WERI-Rb-1 (cell line): ENCODE results near the gene COL4A6.

Experiments used
- DNase-seq: peaks from one replicate; pipeline ENCODE4 v3.0.0-alpha.2; 2020
- H3K27ac ChIP-seq: fragments of 250-450 bp; sonication (Bioruptor Pico); 2 replicates; pipeline ENCODE4 v1.5.1; 2020; ENCODE audit warnings: mild to moderate bottlenecking, moderate library complexity
- H3K27me3 ChIP-seq: fragments of 250-450 bp; sonication (Bioruptor Pico); 2 replicates; pipeline ENCODE4 v1.5.1; 2021; ENCODE audit warnings: mild to moderate bottlenecking, low read depth, moderate library complexity; ENCODE audit not compliant: insufficient read depth, severe bottlenecking
- H3K36me3 ChIP-seq: fragments of 250-450 bp; sonication (Bioruptor Pico); 2 replicates; pipeline ENCODE4 v1.5.1; 2020; ENCODE audit warnings: mild to moderate bottlenecking, moderate library complexity
- H3K4me3 ChIP-seq: 2 replicates; pipeline ENCODE4 v1.5.1; 2011; ENCODE audit warnings: low read depth, mild to moderate bottlenecking, control low read depth, low read length
- H3K9me3 ChIP-seq: fragments of 250-450 bp; sonication (Bioruptor Pico); 2 replicates; pipeline ENCODE4 v1.5.1; 2021; ENCODE audit warnings: mild to moderate bottlenecking, moderate library complexity; ENCODE audit not compliant: severe bottlenecking
- TF ChIP-seq, protein P1 (sequence below): IDR thresholded peaks from 2 replicates; pipeline ENCODE4 v1.5.1; 2011; ENCODE audit warnings: low read depth, mild to moderate bottlenecking, control low read depth, inconsistent platforms, low read length

Gene COL4A6

DNA sequence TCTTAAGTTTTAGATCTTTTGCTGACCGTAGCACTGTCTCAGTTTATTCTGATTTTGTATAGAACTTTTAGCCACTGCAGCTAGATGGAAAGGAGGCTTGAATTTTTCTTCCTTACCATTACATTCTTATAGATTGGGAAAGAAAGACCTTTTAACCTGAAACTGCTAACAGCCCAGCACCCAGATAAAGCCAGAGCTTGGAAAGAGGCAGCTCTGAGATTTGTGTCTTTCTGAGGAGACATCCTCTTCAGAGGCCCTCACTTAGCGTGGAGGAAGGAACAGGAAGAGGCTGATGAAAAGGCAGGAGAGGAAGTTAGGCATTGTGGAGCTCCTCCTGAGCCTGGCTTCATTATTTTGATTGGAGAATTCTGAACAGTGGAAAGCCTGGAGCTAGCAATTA, 311.6 kb downstream of the COL4A6 start:
- Histone ChIP-seq H3K27ac (no peak overlapping the region), H3K4me3 (no peak overlapping the region), H3K27me3 (no peaks in the 10 kb centered on the region), H3K9me3 (no peaks in the 10 kb centered on the region), H3K36me3 (no peaks in the 10 kb centered on the region)
- TF ChIP-seq, protein P1, sequence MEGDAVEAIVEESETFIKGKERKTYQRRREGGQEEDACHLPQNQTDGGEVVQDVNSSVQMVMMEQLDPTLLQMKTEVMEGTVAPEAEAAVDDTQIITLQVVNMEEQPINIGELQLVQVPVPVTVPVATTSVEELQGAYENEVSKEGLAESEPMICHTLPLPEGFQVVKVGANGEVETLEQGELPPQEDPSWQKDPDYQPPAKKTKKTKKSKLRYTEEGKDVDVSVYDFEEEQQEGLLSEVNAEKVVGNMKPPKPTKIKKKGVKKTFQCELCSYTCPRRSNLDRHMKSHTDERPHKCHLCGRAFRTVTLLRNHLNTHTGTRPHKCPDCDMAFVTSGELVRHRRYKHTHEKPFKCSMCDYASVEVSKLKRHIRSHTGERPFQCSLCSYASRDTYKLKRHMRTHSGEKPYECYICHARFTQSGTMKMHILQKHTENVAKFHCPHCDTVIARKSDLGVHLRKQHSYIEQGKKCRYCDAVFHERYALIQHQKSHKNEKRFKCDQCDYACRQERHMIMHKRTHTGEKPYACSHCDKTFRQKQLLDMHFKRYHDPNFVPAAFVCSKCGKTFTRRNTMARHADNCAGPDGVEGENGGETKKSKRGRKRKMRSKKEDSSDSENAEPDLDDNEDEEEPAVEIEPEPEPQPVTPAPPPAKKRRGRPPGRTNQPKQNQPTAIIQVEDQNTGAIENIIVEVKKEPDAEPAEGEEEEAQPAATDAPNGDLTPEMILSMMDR = no peak
- no peak for DNase-seq

DNA sequence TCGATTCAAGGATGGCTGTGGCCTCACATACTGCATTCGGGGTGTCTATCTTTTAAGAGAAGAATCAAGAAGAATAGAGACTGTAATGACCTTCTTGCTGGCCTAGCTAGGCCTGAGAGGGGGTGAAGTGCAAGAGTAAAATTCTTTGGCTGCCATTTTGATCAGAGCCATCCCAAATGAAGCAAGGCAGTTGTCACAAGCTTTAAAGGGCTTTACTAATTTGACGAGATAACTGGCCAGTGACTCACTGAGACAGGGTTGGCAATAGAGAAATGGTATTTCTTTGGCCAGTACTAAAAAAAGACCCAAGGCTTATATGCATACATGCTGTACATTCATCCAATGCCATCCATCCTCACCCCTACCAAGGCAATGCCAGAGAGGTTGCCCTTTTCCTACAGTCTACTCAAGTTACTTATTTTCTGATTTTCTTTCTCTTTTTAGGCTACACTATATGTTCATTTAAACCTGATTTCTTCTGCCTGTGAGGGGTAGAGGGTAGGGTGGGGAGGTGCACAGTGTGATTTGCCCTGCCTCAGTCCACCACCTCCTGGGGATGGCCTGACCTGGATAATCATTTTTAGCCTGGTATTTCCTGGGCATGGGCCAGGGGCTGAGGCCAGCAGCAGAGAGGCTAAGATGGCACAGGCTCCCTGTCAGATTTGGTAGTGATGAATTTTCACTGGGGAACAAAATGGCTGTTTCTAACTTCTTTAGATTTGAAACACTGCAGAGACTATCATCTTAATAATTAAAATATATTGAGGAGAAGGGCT, 314.4 kb downstream of the COL4A6 start:
- TF ChIP-seq, protein P1 = no peak

DNA sequence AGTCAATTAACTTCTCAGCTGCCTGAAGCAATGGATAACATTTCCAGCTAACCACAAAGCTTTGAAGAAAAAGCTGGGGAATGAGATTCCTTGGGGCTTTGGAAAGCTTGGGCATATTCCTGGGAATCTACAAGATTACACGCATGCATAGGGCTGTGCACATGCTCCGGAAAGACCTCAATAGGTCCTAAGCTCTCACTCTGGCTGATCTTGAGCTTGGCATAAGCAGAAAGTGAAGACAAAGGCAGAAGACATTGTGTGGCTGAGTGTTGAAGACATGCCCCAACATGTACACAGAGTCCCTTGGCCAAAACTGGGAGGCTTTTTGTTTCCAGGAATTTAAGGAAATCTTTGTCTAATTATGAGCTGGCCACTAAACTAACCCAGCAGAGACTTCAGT, 315.5 kb downstream of the COL4A6 start:
- no peak for DNase-seq
- Histone ChIP-seq H3K9me3 (no peaks in the 10 kb centered on the region), H3K36me3 (no peaks in the 10 kb centered on the region), H3K4me3 (no peak overlapping the region), H3K27me3 (peaks cover 2% of the 10 kb centered on the region), H3K27ac (no peak overlapping the region)
- TF ChIP-seq, protein P1 = no peak

More for the DNA sequence above, 314.4 kb downstream of the COL4A6 start:
- no peak overlapping the region for H3K4me3 ChIP-seq
- H3K27ac ChIP-seq = no peak overlapping the region
- DNase-seq = no peak
- H3K9me3 ChIP-seq = no peaks in the 10 kb centered on the region
- no peaks in the 10 kb centered on the region for H3K36me3 ChIP-seq
- H3K27me3 ChIP-seq = peaks cover 2% of the 10 kb centered on the region

DNA sequence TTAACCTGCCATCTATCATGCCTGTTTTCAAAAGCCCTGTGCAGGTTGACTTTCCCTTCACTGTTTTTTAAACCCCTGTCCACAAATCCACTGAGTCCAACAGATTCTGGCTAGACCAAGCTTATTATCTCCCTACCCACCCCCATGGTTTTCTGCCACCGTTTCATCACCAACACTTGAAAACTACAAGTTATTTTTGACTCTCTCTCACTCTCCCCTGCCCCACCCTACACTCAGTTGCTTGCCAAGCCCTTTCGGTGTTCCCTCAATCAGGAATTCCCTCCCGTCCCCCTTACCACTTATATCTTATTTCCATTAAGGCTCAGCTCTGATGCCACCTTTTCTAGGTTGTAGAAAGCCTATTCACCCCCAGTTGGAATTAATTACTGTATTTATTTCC, 316.9 kb downstream of the COL4A6 start:
- TF ChIP-seq, protein P1 = no peak
- no peaks in the 10 kb centered on the region for H3K36me3 ChIP-seq
- H3K9me3 ChIP-seq = no peaks in the 10 kb centered on the region
- no peak overlapping the region for H3K4me3 ChIP-seq
- H3K27me3 ChIP-seq = peaks cover 2% of the 10 kb centered on the region
- no peak overlapping the region for H3K27ac ChIP-seq
- DNase-seq = no peak

DNA sequence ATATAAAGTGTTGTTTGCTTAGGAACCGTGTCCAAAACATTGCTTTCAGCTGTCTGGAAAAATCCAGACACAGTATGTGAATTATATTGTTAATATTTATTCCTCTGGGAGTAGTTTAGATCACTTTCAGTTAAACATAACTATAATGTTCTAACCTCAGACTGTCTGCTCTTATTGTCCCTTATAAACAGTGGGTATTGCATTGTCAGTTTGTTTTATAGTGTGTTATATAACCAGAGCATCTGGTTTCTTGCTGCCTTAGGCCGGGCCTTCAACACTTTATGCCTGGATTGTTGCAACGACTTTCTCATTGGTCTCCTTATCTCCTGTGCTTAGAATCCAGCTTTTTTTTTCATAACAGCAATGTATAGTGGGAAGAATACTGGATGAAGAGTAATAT, 320.2 kb downstream of the COL4A6 start:
- Histone ChIP-seq H3K36me3 (no peaks in the 10 kb centered on the region), H3K9me3 (no peaks in the 10 kb centered on the region), H3K27me3 (peaks cover 2% of the 10 kb centered on the region), H3K27ac (no peak overlapping the region), H3K4me3 (no peak overlapping the region)
- TF ChIP-seq, protein P1 = no peak
- no peak for DNase-seq

DNA sequence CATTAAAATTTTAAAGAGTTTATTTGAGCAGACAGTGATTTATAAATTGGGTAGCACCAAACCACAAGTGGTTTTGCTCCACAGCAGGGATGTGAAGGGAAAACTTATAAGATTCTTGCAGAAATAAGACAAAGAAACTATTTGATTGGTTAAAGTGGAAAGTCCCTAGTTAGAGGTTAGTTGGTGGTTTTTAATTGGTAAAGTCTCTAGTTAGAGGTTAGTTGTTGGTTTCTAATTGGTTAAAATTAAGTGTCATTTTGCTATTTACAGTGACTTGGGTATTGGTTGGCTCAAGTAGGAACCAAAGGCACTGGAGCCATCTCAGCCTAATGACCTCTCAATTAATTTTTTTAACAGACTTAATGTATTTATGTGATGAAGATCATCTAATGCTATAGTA, 323.7 kb downstream of the COL4A6 start:
- DNase-seq = no peak
- H3K27ac ChIP-seq = no peak overlapping the region
- TF ChIP-seq, protein P1 = no peak
- no peaks in the 10 kb centered on the region for H3K9me3 ChIP-seq
- H3K27me3 ChIP-seq = peaks cover 2% of the 10 kb centered on the region
- H3K4me3 ChIP-seq = no peak overlapping the region
- H3K36me3 ChIP-seq = no peaks in the 10 kb centered on the region
